GM21786 (cell line): Measurements from ENCODE around the gene WDR47.

ENCODE experiments used
- ATAC-seq: cut with Tn5 transposase; IDR thresholded peaks from one replicate; pipeline ENCODE4 v1.9.1; 2021; ENCODE audit not compliant: unreplicated experiment

The WDR47 gene

GRCh38 chr1:109041621-109042468, at the start of gene WDR47:
Gene WDR47, minus strand, starts transcription at chr1:109042102. Its CDS starts 18,590 bp downstream, at chr1:109023512.
- ATAC-seq, result peak; percentile 96

GRCh38 chr1:109091078-109091838, 49.4 kb upstream of the WDR47 start:
- peak; percentile 47 for ATAC-seq

GRCh38 chr1:109090196-109091077, 48.5 kb upstream of the WDR47 start, which contains the start of gene TMEM167B:
Gene TMEM167B, plus strand, starts transcription at chr1:109090764. Its CDS starts 109 bp downstream, at chr1:109090873.
- peak; percentile 87 for ATAC-seq

GRCh38 chr1:109089242-109090015, 47.5 kb upstream of the WDR47 start:
- no peak for ATAC-seq

GRCh38 chr1:109084563-109085517, 42.9 kb upstream of the WDR47 start:
- ATAC-seq, result no peak

- no peak for ATAC-seq
These were observed 42.0 kb upstream of the WDR47 start for GRCh38 chr1:109083923-109084322.

GRCh38 chr1:109083501-109083900, 41.6 kb upstream of the WDR47 start:
- ATAC-seq, result no peak

- no peak for ATAC-seq
These were observed 38.7 kb upstream of the WDR47 start for GRCh38 chr1:109080441-109081082.

GRCh38 chr1:109079240-109079622, 37.3 kb upstream of the WDR47 start:
- no peak for ATAC-seq

- ATAC-seq, result no peak
These were observed 36.4 kb upstream of the WDR47 start for GRCh38 chr1:109078317-109078716.

GRCh38 chr1:109075531-109076490, 33.9 kb upstream of the WDR47 start, which contains the start of gene TAF13:
Gene TAF13, minus strand, starts transcription at chr1:109076003. Its CDS starts 56 bp downstream, at chr1:109075947.
- peak; percentile 99 for ATAC-seq

- no peak for ATAC-seq
These were observed 27.4 kb upstream of the WDR47 start for GRCh38 chr1:109069294-109069693.

- no peak for ATAC-seq
These were observed 26.0 kb upstream of the WDR47 start for GRCh38 chr1:109067883-109068282.

GRCh38 chr1:109065137-109065536, 23.2 kb upstream of the WDR47 start:
- no peak for ATAC-seq

- no peak for ATAC-seq
These were observed 19.3 kb upstream of the WDR47 start for GRCh38 chr1:109061183-109061582.

- no peak for ATAC-seq
These were observed 18.8 kb upstream of the WDR47 start for GRCh38 chr1:109060707-109061106.

- no peak for ATAC-seq
These were observed 17.1 kb upstream of the WDR47 start for GRCh38 chr1:109059026-109059425.
